ENCODE data around the gene CHIA.

CHIA gene

DNA sequence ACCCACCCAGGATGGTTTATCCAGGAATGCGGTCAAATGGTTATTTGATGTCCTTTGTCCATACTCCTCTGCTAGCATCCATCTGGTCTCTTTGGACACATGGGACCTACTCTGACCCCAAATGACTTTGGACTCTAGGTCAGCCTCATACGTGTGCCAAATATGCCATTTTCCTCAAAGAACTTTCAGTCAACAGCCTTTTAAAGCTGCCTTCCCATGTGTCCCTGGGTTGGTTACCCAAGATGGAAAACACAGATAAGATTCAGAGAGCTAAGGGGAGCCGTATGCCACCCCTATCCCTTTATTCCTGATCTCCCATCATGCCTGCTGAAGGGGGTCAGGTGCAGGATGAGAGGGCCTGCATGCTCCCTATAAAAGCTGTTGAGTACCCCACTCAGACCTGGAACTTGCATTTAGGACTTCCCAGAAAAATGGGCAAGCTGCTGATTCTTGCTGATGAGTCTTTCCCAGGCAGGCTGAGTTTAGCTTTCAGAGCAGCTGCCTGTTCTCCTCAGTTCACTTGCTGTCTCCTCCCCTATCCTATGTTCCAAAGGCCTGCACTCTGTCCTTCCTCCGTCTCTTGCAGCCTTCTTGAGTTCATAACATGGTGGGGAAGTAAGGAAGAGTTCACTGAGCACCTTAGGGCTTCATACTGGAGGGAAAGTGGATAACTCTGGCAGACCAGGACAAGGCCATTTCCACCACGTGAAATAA lies 43.4 kb upstream of the CHIA start:
- Histone ChIP-seq H3K27me3 (ENCODE audit: insufficient read depth, low read length) (no peaks in the 10 kb centered on the region), H3K9ac (ENCODE audit: low read length) (no peak overlapping the region), H3K4me3 (ENCODE audit: low read depth, low read length, poor library complexity, severe bottlenecking) (no peak overlapping the region), H3F3A (ENCODE audit: insufficient read depth, low read length) (0 out of 2 replicates have a peak, but pooled peaks cover 3% of the 10 kb centered on the region), H3K9me2 (ENCODE audit: low read depth, low read length) (no peaks in the 10 kb centered on the region), H2AFZ (ENCODE audit: low read length) (no peak overlapping the region), H4K20me1 (ENCODE audit: insufficient read depth, low read length) (no peaks in the 10 kb centered on the region), H3K36me3 (ENCODE audit: insufficient read depth, low read length) (peaks cover 32% of the 10 kb centered on the region), H3K79me2 (ENCODE audit: insufficient read depth, low read length) (no peaks in the 10 kb centered on the region), H3K4me1 (ENCODE audit: insufficient read depth, low read length, severe bottlenecking) (no peaks in the 10 kb centered on the region), H3K4me2 (ENCODE audit: low read length) (no peak overlapping the region), H3K27ac (ENCODE audit: low read depth, low read length, poor library complexity, severe bottlenecking) (no peak overlapping the region), H3K9me3 (ENCODE audit: low read length) (no peaks in the 10 kb centered on the region)
- TF ChIP-seq, protein P1, sequence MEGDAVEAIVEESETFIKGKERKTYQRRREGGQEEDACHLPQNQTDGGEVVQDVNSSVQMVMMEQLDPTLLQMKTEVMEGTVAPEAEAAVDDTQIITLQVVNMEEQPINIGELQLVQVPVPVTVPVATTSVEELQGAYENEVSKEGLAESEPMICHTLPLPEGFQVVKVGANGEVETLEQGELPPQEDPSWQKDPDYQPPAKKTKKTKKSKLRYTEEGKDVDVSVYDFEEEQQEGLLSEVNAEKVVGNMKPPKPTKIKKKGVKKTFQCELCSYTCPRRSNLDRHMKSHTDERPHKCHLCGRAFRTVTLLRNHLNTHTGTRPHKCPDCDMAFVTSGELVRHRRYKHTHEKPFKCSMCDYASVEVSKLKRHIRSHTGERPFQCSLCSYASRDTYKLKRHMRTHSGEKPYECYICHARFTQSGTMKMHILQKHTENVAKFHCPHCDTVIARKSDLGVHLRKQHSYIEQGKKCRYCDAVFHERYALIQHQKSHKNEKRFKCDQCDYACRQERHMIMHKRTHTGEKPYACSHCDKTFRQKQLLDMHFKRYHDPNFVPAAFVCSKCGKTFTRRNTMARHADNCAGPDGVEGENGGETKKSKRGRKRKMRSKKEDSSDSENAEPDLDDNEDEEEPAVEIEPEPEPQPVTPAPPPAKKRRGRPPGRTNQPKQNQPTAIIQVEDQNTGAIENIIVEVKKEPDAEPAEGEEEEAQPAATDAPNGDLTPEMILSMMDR (IDR thresholded peaks at IDR 0.05; ENCODE audit: low read length), result no peak
- no peak for TF ChIP-seq EZH2 (IDR thresholded peaks at IDR 0.05; ENCODE audit: borderline replicate concordance, low read length)

DNA sequence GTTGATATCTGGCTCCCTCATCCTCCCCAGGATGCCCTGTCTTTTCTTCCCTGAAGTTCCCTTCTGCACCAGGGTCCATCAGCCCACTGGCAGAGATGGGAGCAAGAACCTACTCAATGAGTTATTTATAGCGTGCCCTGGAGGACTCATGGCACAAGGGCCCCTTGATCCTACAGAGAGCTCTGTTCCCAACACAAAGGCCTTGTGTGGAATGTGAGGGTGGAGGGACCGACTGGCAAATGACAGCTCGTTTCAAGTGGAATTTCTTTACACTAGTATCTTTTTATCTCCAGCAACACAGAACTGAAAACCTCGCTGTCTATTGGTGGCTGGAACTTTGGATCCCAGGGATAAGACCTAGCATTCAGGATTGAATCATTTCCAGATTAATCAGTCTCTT lies 40.7 kb upstream of the CHIA start:
- H3K4me2 ChIP-seq (ENCODE audit: low read length), result no peak overlapping the region
- no peaks in the 10 kb centered on the region for H3K79me2 ChIP-seq (ENCODE audit: insufficient read depth, low read length)
- no peak overlapping the region for H2AFZ ChIP-seq (ENCODE audit: low read length)
- no peak for TF ChIP-seq EZH2 (IDR thresholded peaks at IDR 0.05; ENCODE audit: borderline replicate concordance, low read length)
- TF ChIP-seq, protein P1 (IDR thresholded peaks at IDR 0.05; ENCODE audit: low read length), result no peak
- H3K27me3 ChIP-seq (ENCODE audit: insufficient read depth, low read length), result no peaks in the 10 kb centered on the region
- H3K36me3 ChIP-seq (ENCODE audit: insufficient read depth, low read length), result peaks cover 5% of the 10 kb centered on the region; the same call in 1 of the 2 replicates
- H3K27ac ChIP-seq (ENCODE audit: low read depth, low read length, poor library complexity, severe bottlenecking), result no peak overlapping the region
- no peak overlapping the region for H3K9ac ChIP-seq (ENCODE audit: low read length)
- H3K4me3 ChIP-seq (ENCODE audit: low read depth, low read length, poor library complexity, severe bottlenecking), result no peak overlapping the region
- H4K20me1 ChIP-seq (ENCODE audit: insufficient read depth, low read length), result no peaks in the 10 kb centered on the region
- H3F3A ChIP-seq (ENCODE audit: insufficient read depth, low read length), result no peaks in the 10 kb centered on the region
- H3K9me2 ChIP-seq (ENCODE audit: low read depth, low read length), result no peaks in the 10 kb centered on the region
- no peaks in the 10 kb centered on the region for H3K9me3 ChIP-seq (ENCODE audit: low read length)
- no peaks in the 10 kb centered on the region for H3K4me1 ChIP-seq (ENCODE audit: insufficient read depth, low read length, severe bottlenecking)

DNA sequence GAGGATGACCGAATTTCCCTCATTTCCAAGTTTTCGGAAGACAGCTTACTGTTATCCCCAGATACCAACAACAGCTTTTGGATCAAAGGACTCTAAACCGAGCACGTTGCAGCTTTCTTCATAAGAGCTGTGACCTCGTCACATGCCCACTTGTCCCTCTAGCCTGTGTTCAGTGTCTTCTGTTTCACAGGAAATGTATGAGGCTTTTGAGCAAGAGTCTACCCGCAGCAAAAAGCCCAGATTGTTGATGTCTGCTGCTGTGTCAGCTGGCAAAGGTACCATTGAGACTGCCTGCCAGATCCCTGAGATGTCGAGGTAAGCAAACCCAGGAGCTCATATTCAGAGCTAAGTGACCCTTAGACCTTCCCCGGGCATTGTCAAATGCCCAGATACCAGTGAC lies 39.1 kb upstream of the CHIA start:
- Histone ChIP-seq H3K4me3 (ENCODE audit: low read depth, low read length, poor library complexity, severe bottlenecking) (no peak overlapping the region), H4K20me1 (ENCODE audit: insufficient read depth, low read length) (no peaks in the 10 kb centered on the region), H3F3A (ENCODE audit: insufficient read depth, low read length) (no peaks in the 10 kb centered on the region), H3K36me3 (ENCODE audit: insufficient read depth, low read length) (no peaks in the 10 kb centered on the region), H3K9me3 (ENCODE audit: low read length) (no peaks in the 10 kb centered on the region), H3K27me3 (ENCODE audit: insufficient read depth, low read length) (no peaks in the 10 kb centered on the region), H3K4me2 (ENCODE audit: low read length) (no peak overlapping the region), H3K79me2 (ENCODE audit: insufficient read depth, low read length) (no peaks in the 10 kb centered on the region), H3K4me1 (ENCODE audit: insufficient read depth, low read length, severe bottlenecking) (no peaks in the 10 kb centered on the region), H3K27ac (ENCODE audit: low read depth, low read length, poor library complexity, severe bottlenecking) (no peak overlapping the region), H3K9me2 (ENCODE audit: low read depth, low read length) (no peaks in the 10 kb centered on the region), H2AFZ (ENCODE audit: low read length) (no peak overlapping the region), H3K9ac (ENCODE audit: low read length) (no peak overlapping the region)
- TF ChIP-seq EZH2 (IDR thresholded peaks at IDR 0.05; ENCODE audit: borderline replicate concordance, low read length), result no peak

DNA sequence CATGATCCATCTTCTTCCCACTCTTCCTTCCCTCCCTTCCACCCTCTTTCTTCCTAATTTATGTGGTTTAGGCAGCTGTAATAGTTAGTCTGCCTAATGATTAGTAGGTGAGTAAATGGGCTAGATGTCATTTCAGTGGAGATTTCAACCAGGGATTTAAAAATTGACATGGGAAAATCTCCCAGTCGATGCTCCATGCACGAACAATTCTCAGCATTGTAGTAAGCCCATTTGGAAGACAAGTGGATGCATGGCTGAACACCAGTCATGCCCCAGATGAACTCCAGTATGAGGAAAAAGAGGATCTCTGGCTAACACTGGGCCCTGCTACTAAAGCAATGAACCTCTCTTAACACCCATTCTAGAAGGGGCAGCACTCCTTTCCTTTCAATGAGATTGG lies 37.9 kb upstream of the CHIA start:
- Histone ChIP-seq H2AFZ (ENCODE audit: low read length) (no peak overlapping the region), H3K4me3 (ENCODE audit: low read depth, low read length, poor library complexity, severe bottlenecking) (no peak overlapping the region), H3K27ac (ENCODE audit: low read depth, low read length, poor library complexity, severe bottlenecking) (no peak overlapping the region), H3K79me2 (ENCODE audit: insufficient read depth, low read length) (no peaks in the 10 kb centered on the region), H3K36me3 (ENCODE audit: insufficient read depth, low read length) (no peaks in the 10 kb centered on the region), H3K4me1 (ENCODE audit: insufficient read depth, low read length, severe bottlenecking) (no peaks in the 10 kb centered on the region), H4K20me1 (ENCODE audit: insufficient read depth, low read length) (no peaks in the 10 kb centered on the region), H3K9ac (ENCODE audit: low read length) (no peak overlapping the region), H3K9me3 (ENCODE audit: low read length) (no peaks in the 10 kb centered on the region), H3F3A (ENCODE audit: insufficient read depth, low read length) (no peaks in the 10 kb centered on the region), H3K9me2 (ENCODE audit: low read depth, low read length) (no peaks in the 10 kb centered on the region), H3K4me2 (ENCODE audit: low read length) (no peak overlapping the region), H3K27me3 (ENCODE audit: insufficient read depth, low read length) (no peaks in the 10 kb centered on the region)
- TF ChIP-seq, protein P1 (IDR thresholded peaks at IDR 0.05; ENCODE audit: low read length), result no peak
- no peak for TF ChIP-seq EZH2 (IDR thresholded peaks at IDR 0.05; ENCODE audit: borderline replicate concordance, low read length)
